GM19468 (cell line): ENCODE results near the gene BRCC3.

Experiments
- ATAC-seq: cut with Tn5 transposase; IDR thresholded peaks from one replicate; pipeline ENCODE4 v1.9.1; 2021; ENCODE audit warnings: mild to moderate bottlenecking, moderate library complexity, moderate number of reproducible peaks; ENCODE audit not compliant: unreplicated experiment; ENCODE audit errors: extremely low read depth

BRCC3 gene

DNA sequence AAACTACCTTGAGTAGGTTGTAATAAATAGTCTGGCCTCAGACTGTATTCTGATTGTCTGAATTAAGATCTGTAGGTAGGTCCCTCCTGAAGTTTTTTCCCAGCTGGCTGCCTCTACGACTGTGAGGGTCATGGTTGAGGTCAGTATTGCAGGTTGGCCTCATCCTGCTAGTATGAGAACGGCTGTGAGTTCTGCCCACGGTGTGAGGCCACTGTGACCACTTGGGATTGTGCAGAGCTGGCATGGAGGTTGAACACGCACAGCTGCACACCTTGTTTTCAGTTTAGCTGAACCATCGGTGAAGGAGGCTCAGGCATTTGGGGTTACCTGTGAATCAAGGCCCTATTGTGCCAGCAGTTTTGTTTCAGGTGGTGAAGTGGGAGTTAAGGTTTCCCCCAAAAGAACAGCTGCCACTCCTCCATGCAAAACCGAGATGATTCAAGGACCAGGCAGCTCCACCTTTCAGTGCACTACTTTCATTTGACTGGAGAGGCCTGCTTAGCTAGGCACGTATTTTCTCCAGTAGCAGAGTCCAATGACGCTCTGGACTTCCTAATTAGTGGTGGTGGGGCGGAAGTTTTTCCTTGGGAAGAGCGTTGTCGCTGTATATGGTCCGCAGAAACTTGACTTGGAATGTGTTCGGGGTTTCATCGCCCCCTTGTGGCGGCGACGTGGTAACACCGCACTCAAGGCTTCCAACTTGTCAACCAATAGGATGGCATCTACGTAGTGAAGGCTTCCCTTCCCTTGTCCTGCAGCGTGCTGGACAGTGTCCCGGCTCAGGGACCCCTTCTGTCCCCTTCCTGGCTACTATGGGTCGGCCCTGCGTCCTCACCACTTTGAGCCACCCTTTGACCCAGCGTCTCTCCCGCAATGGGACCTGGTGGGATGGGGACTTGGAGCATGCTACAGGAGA is 14.2 kb upstream of the BRCC3 start:
- ATAC-seq: no peak

DNA sequence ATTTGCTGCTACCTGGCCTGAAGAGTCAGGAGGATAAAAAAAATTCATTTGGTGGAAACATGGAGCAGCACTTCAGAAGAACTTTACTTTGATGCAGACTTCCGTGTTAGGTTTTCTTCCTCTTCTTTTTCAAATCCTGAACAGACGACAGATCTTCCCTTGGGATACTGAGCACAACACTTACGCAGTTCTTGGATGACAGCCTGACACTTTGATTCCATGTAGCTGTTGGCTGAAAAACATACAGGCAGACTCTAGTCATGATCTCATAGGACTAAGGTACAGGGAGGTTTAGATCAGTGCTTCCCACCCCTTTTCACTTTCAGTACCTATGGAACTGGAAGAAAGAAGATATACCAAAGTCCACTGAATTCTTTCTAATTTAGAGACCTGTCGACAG is 9.5 kb upstream of the BRCC3 start:
- no peak for ATAC-seq

DNA sequence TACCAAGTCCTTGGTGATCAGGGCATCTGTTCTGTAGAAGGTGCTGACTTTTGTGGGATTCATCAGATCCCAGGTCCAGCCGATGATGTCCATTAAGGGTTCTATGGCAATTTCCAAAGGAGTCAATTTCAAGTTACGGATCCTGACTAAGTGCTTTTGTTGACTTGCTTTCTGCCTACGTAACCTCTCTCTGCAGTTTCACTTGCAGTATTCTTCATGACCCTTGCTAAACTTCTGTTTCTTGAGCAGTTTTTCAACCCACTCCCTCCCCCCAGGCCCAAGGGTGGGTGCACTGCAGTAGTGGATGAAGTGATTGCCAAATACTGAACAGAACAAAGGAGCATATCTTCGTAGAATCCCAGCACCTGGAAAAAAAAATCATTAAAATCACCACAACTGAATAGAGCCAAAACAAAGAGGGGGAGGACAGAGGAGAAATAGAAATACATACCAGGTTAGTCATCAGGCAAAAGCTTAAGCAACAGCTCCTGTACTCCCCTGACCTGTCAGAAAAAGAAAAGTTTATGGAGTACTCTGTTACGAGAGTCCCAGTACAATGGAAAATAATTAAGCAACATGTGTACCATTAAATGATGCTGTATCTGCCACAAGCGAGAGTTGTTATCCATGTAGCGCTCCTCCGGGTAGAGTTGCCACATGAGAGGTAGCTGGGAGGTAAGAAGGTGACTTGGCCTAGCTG is 6.1 kb upstream of the BRCC3 start:
- no peak for ATAC-seq

DNA sequence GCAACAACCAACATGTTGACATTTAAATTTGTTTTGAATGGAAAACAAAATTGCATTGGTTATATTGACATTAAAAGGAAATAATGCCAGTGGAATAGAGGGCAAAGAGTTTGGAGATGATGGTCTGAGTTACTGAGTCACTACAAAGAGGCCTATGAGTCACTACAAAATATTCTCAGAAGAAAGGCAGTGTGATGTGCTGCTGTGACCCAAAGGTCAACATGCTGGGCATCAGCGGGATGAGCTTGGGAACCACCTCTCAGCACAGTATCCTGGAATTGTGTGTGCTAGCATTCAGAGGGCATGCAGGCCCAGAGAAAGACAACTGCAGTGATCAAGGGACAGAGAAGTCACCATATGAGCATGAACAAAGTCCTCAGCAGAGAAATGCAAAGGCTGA is 3.1 kb upstream of the BRCC3 start:
- ATAC-seq: no peak

DNA sequence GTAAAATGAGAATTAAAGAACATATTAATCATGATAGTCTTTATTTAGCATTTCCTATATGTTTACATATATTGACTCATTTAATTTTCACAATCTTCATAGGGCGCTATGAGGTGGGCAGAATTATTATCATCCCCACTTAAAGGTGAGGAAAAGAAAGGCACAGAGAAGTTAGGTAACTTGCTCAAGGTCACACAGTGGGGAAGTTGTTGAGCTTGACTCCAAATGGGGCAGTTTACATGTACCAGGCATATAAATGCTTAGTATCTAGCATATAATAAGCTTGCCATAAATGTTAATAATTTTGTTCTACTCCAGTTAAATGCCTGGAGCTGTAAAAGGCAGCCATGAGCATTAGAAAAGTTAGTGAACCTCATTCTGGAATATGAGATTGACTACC is 1.9 kb upstream of the BRCC3 start:
- ATAC-seq: no peak

DNA sequence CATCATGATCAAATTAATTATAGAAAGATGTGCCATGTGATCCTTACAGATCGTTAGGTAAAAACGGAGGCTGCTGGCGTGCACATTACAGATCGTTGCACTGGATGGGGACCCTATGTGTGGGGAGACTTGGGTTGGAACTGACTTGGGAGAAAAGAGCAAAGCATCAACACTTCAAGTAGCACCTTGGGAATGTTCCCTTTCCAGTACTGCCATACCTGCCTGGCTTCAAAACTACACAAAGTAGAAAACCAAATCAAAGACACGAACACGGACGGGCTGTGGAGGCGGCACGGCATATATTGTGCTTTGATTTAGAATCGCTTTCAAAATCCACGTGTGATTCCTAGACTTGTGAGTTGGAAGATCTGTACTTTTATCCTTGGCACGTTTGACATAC is 1.3 kb upstream of the BRCC3 start:
- ATAC-seq: no peak

DNA sequence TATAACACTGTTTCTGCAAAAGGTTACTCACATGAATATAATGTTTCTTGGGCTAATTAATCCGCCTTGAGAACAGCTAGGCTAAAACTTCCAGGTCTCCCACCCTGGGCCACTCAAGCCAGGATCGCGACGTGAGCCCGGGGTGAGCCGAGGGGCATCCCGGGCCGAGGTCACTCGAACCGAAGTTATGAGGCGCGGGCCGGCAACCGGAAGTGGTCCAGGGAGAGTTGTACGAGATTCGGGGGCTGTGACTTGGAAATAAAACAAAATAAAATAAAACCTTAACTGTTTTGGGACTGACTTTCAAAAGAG is 689 bp upstream of the BRCC3 start:
- no peak for ATAC-seq

DNA sequence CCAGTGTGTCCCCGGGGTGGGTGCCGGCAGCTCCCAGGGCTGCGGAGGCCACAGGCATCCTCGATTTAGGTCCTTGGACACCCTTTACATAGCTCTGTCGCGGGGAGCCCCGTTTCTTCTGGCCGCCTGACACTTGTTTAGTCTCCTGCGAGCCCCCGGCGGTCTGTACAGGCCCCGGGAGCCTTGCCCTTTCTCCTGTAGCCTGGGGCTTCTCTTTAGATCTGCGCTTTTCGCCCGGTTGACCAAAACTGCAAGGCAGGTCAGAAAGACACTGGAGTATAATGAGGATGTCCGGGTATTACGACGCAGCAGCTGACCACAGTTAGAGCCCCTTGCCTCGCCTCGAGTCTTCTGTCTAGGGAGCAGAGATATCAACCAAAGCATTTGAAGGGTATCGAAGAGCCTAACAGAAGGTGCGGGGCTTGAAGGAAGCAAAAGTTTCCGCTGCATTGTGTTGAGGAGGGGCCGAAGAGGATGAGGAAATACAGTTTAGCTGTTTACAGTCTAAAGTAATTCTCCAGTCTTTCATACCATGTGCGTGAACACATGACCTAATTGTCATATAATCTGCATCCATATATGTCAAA is 479 bp downstream of the BRCC3 start:
- ATAC-seq: no peak

DNA sequence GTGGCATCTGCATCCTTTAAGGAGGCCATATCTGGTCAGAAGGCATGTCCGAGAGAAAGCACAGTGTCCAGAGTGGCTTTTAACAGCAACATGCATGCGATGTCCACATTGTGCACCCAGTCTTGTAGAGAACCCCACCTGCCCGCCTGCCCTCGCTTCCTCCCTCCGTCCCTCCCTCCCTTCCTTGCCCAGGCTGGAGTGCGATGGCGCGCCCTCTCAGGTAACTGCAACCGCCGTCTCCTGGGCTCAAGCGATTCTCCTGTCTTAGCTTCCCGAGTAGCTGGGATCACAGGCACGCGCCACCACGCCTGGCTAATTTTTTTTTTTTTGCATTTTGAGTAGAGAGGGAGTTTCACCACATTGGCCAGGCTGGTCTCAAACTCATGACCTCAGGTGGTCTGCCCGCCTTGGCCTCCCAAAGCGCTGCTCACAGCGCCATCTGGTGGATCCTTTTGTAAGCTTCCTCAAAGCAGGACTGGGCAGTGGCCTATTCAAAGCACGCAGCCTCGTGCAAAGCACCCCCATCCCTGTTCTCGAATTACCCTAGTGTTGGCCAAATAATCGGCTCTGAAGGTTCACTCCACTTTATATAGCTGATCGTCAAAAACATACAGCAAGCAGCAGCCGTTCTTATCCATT is 15.0 kb downstream of the BRCC3 start:
- no peak for ATAC-seq

DNA sequence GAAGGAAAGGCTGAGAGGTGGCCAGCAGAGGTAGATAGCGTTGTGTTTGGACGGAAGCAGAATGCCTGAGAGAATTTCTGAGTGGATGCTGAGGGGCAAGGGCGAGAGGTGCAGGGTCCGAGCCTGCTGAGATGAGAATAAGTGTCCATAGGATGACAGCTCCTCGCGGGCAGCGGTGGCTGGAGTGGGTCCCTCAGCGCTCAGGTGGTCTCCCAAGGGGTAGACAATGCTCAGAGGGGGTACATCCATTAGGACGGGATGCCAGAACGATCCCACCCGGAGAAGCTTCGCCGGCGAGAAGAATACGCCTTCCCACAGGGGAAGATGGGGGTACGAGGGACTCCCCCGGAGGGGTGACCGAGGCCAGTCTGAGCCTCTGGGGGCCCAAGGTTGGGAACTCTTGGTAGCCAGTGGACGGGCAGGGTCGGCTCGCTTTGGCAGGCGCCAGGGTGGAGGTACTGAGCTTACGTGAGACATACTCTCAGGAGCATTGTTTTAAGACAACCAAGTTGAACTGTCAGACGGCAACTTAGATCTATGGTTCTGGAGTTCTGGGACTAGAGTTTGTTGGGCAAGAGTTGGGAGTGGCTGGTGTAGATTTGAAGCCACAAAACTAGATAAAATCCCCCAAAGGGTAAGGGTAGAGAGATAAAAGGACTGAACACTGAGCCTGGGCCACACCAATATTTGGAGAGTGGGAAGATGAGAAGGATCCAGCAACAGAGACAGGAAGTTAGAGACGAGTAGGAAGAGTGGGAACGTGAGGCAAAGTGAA is 15.8 kb downstream of the BRCC3 start:
- ATAC-seq: no peak

DNA sequence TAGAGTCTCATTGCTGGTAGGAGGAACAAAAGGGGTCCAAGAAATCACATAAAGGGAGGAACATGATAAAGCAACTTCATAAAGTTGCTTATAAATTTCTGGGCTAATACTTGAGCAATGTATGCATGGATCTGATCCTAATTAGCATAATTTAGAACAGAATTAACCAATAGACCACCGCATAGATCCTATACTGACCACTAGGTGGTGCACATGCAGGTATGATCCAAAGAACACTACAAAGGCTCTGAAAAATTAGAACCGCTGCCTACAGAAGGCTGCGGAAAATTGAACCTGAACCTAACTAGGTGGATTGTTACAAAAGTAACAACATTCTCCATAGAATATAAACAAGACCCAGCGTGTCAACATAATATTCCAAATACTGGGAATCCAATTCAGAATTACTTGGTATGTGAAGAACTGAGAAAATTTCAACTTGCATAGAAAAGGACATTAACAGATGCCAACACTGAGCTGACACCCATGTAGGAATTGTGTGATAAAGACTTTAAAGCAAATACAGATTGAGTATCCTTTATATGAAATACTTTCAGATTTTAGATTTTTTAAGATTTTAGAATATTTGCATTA is 23.3 kb downstream of the BRCC3 start:
- no peak for ATAC-seq

DNA sequence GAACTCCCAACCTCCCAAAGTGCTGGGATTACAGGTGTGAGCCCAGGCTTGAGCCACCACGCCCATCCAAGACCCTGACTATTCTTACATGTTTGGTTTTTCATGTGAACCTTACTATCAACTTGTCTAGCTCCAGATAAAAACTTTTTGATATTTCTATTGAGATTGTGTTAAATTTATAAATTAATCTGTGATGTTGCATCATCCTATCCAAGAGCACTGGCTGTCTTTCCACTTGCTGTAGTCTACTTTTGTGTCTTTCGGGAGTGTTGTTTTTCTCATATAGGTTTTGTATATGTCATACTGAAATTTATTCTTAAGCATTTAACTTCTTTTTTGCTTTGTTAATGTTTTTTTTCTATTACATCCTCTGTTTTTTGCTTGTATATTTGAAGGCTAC is 34.6 kb downstream of the BRCC3 start:
- no peak for ATAC-seq

DNA sequence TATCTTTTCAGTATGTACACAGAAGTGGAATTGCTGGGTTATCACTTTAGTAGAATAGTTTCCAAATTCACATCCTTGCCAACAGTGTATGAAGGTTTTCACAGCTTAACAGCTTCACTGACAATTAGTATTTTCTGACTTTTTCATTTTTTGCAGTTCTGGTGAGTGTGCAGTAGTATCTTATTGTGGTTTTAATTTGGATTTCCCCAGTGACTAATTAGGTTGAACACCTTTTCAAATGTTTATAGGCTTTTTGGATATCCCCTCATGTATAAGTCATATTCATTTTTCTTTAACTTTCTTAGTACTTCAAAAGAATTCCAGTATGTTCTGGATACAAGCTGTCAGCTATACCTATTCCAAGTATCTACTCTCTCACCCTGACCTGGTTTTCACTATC is 37.1 kb downstream of the BRCC3 start:
- ATAC-seq: no peak

DNA sequence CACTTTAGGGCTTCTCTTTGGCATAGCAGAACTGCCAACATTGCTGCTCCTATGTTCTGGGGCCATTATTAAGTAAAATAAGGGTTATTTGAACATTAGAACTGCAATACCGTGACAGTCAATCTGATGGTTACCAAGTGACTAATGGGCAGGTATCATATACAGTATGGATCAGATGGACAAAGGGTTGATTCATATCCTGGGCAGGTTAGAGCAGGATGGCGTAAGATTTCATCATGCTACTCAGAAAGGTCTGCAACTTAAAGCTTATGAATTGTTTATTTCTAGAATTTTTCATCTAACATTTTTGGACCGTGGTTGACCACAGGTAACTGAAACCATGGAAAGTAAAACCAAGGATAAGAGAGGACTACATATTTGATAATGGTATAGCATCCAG is 40.9 kb downstream of the BRCC3 start:
- ATAC-seq: no peak

DNA sequence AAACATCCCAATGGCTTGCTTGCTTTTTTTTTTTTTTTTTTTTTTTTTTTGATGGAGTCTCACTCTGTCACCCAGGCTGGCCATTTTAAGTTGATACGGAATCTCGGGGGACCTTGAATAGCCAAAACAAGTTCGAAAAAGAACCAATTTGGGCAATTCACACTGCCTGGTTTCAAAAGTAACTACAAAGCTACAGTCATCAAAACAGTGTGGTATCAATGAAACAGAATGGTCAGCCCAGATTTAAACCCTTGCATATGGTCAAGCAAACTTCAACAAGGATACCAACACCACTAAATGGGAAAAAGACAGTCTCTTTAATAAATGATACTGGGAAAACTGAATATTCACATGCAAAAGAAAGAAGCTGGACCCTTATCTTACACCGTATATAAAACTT is 41.8 kb downstream of the BRCC3 start:
- ATAC-seq: no peak

DNA sequence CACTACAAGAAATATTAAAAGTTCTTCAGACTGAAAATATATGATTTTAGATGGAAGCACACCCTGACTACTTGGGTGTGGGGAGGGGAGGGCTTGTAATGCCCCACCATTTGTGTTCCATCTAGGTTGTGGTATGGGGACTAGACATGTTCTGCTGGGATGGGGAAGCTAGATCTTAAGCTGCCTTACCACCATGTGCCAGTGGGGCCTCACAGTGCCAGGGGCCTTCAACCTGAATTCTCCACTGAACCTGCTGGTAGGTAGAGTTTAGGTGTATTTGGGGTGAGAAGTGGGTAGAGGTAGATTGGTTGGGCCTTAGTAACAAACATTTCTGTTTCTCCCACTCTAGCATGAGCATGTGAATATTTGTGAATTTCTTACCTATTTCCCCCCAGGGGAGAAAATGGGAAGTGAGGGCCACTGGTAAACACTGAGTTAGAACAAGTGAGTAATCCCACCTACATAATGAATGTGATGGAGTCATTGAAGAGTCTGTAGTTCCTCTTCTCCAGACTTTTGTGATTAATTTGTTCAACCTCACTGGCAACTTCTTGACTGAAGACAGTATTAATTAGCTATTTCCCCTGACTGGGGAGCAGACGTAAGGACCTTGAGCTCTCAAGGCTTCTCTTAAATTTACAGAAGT is 44.0 kb downstream of the BRCC3 start:
- ATAC-seq: no peak

DNA sequence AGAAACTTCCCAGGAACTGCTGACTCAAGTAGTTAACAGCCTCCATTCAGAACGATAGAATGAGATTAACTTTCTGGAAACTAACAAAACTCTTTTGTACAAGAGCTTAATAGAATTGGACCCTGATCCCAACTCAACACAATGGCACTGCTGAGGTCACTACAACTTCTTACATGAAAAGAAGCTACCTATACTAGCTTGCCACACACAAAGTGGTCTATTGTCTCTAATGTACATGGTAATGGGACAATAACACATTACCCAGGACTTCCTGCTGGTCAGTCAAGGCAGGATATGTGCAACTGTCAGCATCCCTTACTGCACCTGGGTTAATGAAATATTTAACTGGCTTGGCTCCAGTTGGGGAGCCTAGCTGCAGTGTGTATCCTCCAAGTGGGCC is 56.2 kb downstream of the BRCC3 start:
- no peak for ATAC-seq

DNA sequence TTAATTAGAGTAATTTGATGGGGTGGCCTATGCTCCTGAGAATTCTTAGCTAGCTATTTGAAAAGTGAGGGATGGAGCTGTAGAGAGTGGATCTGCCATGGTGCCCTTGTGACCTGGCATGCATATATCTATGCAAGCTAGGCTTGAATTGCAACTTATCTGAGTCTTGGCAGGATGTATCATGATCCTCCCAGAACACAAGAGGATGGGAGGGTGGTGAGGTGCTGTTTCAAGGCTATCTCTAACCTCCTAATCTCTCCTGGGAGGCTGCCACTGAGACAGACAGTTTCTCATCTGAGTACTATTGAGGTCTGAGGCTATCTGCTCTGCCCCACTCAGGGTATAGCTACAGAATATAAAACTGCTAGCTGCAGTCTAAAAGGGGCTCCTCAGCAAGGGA is 56.6 kb downstream of the BRCC3 start:
- ATAC-seq: no peak

DNA sequence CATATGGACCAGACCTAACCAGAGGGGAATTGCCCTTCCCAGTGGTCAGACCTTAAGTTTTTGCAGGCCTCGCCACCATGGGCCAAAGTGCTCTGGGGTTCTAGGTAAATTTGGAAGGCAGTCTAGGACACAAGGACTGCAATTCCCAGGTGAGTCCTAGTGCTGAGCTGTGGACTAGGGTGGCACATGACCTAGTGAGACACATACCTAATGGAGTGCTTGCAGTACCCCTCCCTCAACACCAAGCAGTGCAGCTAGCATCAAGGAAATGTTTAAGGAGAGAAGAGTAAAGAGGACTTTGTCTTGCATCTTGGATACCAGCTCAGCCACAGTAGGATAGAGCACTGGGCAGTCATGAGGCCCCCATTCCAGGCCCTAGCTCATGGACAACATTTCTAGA is 60.8 kb downstream of the BRCC3 start:
- ATAC-seq: no peak
